ENCODE results near the gene ZNHIT6. TPM values are rescaled to one million over a fixed set of nuclear protein-coding genes. Genes with fewer than 3 reads are reported as not detected.

The ZNHIT6 gene
- total and polyA plus RNA-seq, 2 of the 8 experiments (the other 6 are each of a cell fraction or from before 2014, with no cell fraction given), result 5.9 to 17.2 TPM

GRCh38 chr1:85616736-85617135 lies 91.5 kb downstream of the ZNHIT6 start:
- H4K91ac ChIP-seq (replicated peaks; ENCODE audit: insufficient read length, low read length), result no peak overlapping the region
- no peak overlapping the region for H2BK15ac ChIP-seq (ENCODE audit: low read length)
- no peak overlapping the region for H3K4me2 ChIP-seq (ENCODE audit: insufficient read depth in 1 of 2, low read depth in 2 of 2, low read length in 2 of 2)
- peaks cover 0 to 8% (median 3%) of the 10 kb centered on the region in 4 experiments; a peak in 3 of 7 replicates for H3K4me1 ChIP-seq (replicated peaks in 1 of 4; ENCODE audit: control insufficient read depth in 3 of 4, insufficient read depth in 4 of 4, low read length in 3 of 4)
- no peak overlapping the region for H3K56ac ChIP-seq (replicated peaks; ENCODE audit: insufficient read length, low read depth, low read length)
- no peak overlapping the region for H2AFZ ChIP-seq (ENCODE audit: low read length)
- H3K4me3 ChIP-seq (ENCODE audit: extremely low read depth in 1 of 4, insufficient read depth in 2 of 4, low read depth in 3 of 4, low read length in 4 of 4), result no peak overlapping the region
- H2BK20ac ChIP-seq (ENCODE audit: low read length), result no peak overlapping the region
- no peak overlapping the region for H2BK5ac ChIP-seq (ENCODE audit: low read depth, low read length)
- no peak for TF ChIP-seq RNF2 (IDR thresholded peaks at IDR 0.05; ENCODE audit: borderline replicate concordance, low read depth, low read length, missing control alignments, poor library complexity, severe bottlenecking)
- no peak for TF ChIP-seq CBX5 (IDR thresholded peaks at IDR 0.05; ENCODE audit: low read depth, low read length)
- no peak for TF ChIP-seq ATF3 (IDR thresholded peaks at IDR 0.05; ENCODE audit: insufficient read depth, low read depth, low read length)
- no peak for TF ChIP-seq KDM5A (IDR thresholded peaks at IDR 0.05; ENCODE audit: low read length)
- TF ChIP-seq YY1 (IDR thresholded peaks at IDR 0.05; ENCODE audit: low read depth, low read length), result no peak
- TF ChIP-seq CREB1 (IDR thresholded peaks at IDR 0.05), result no peak
- no peak for TF ChIP-seq ASH2L (IDR thresholded peaks at IDR 0.05; ENCODE audit: low read length)
- no peak for TF ChIP-seq JUN (IDR thresholded peaks at IDR 0.05; ENCODE audit: low read depth, low read length)
- TF ChIP-seq TEAD4 (IDR thresholded peaks at IDR 0.05; ENCODE audit: low read depth, low read length), result no peak
- TF ChIP-seq KDM4A (IDR thresholded peaks at IDR 0.05; ENCODE audit: low read depth, low read length, severe bottlenecking), result no peak
- no peak for TF ChIP-seq E2F6 (IDR thresholded peaks at IDR 0.05)
- no peak for TF ChIP-seq CHD2 (IDR thresholded peaks at IDR 0.05; ENCODE audit: low read length)
- TF ChIP-seq POLR2AphosphoS5 (IDR thresholded peaks at IDR 0.05; ENCODE audit: low read depth, low read length), result no peak
- H3K27me3 ChIP-seq (replicated peaks in 1 of 4; ENCODE audit: control insufficient read depth in 3 of 4, extremely low read depth in 1 of 4, insufficient read depth in 3 of 4, low read length in 3 of 4), result no peaks in the 10 kb centered on the region
- no peaks in the 10 kb centered on the region for H3K79me2 ChIP-seq (ENCODE audit: control insufficient read depth in 1 of 2, insufficient read depth in 2 of 2, low read length in 2 of 2)
- H3K23ac ChIP-seq (ENCODE audit: insufficient read length), result no peak overlapping the region
- no peaks in the 10 kb centered on the region for H4K20me1 ChIP-seq (replicated peaks in 1 of 2; ENCODE audit: control insufficient read depth in 1 of 2, insufficient read depth in 2 of 2, low read length in 2 of 2)
- H2AK5ac ChIP-seq (ENCODE audit: low read depth, low read length), result no peak overlapping the region
- ChIA-PET CTCF (ENCODE audit: partially characterized antibody) (interaction anchor here (1.6 to 2.0 kb wide), 2 partner anchors 9 to 12 kb away, joined by 4 to 7 read pairs; no protein-coding TSS in a partner anchor), POLR2A (ENCODE audit: partially characterized antibody) (interaction anchor here (0.9 kb wide), 1 partner anchor 33 kb away, joined by 4 read pairs; no protein-coding TSS in a partner anchor)
- FAIRE-seq, result no peak
- H3K27ac ChIP-seq (ENCODE audit: low read depth, low read length), result no peak overlapping the region
- 0 out of 2 replicates have a peak overlapping the region, but pooled peaks have one; percentile 79 for H4K8ac ChIP-seq (ENCODE audit: extremely low read depth, insufficient read depth, low read length)
- no peak overlapping the region for H3K9ac ChIP-seq (replicated peaks in 1 of 4; ENCODE audit: extremely low read depth in 1 of 4, low read depth in 3 of 4, low read length in 3 of 4)
- no peaks in the 10 kb centered on the region; the same call in 1 of the 2 replicates for H3K23me2 ChIP-seq (ENCODE audit: low read depth, low read length)
- H3K79me1 ChIP-seq (ENCODE audit: low read depth, low read length), result no peaks in the 10 kb centered on the region
- no peak overlapping the region for H3K14ac ChIP-seq (ENCODE audit: insufficient read length)
- peaks cover 0 to 6% (median 0%) of the 10 kb centered on the region in 4 experiments; a peak in 1 of 8 replicates for H3K36me3 ChIP-seq (ENCODE audit: control insufficient read depth in 2 of 4, insufficient read depth in 4 of 4, low read length in 3 of 4)
- no peak overlapping the region for H2BK120ac ChIP-seq (replicated peaks; ENCODE audit: low read depth, low read length)
- H3K4ac ChIP-seq (replicated peaks; ENCODE audit: insufficient read length, low read depth, low read length), result no peak overlapping the region
- no peak overlapping the region for H2BK12ac ChIP-seq (ENCODE audit: low read depth, low read length)
- H3K9me3 ChIP-seq (ENCODE audit: insufficient read depth in 2 of 2, low read depth in 1 of 2, low read length in 1 of 2), result peaks cover 7 to 10% of the 10 kb centered on the region in 2 experiments; a peak in 3 of 4 replicates
- H4K5ac ChIP-seq (ENCODE audit: insufficient read length, low read depth, low read length), result no peak overlapping the region
- DNase-seq (ENCODE audit: low read depth in 1 of 2, low spot score in 2 of 2), result no peak
- 92% methylated on average over 3 of the region's 3 CpGs; no CpG with 5 or more reads in 1 of the 2 experiments for WGBS, 2 experiments (ENCODE audit: extremely low coverage in 1 of 2, insufficient coverage in 1 of 2, insufficient read length in 1 of 2, insufficient replicate concordance in 2 of 2, low coverage in 1 of 2, low lambda C conversion rate in 2 of 2, missing lambda C conversion rate in 1 of 2)
- H3K18ac ChIP-seq (ENCODE audit: extremely low read depth, low read length), result no peak overlapping the region
